Activated effector memory CD4-positive, alpha-beta T cell treated with anti-CD3 and anti-CD28 coated beads, Interleukin-2, amount 50 U/mL, for 16 hours (primary cell): ENCODE measurements around the gene MPHOSPH6.
"Not testable (repeated sequence)": the region's sequence is repeated elsewhere in the genome, so short reads cannot be mapped to it uniquely, and the experiment has no call there.

Source experiments
- DNase-seq: peaks from one replicate; pipeline ENCODE4 v3.0.0-alpha.2; 2020

MPHOSPH6 gene

DNA sequence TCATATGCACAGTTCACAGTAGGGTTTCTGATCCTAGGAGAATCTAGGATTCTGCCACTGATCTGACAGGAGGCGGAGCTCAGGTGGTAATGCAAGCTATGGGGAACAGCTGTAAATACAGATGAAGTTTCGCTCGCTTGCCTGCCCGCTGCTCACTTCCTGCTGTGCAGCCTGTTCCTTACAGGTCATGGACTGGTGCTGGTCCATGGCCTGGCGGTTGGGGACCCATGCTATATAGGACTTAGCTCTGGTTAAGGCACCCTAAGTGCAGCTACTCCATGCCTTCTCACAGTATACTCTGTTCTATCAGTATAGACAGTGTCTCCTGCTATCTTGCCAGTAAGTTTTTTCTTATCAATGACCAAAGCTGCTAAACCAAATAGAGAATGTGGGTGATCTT lies 2.4 kb downstream of the MPHOSPH6 start:
- no peak for DNase-seq

DNA sequence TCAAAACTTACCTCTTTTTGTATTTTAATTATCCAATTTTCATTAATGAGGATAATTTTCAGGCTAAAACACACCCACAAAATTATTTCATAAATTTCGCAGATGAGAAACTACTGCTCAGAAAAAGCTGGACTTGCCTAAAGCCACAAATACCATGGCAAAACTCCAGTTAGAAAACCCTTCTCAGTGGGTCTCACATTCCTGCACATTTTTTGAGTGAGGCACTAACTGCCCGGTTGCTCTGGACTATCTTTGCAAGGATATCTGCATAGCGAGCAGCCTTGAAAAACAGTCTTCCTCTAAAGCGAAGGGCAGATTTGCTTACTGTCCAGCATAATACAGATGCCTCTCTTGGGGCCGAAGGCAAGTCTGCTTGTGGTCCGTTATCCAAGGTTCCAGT lies 9.8 kb downstream of the MPHOSPH6 start:
- no peak for DNase-seq

DNA sequence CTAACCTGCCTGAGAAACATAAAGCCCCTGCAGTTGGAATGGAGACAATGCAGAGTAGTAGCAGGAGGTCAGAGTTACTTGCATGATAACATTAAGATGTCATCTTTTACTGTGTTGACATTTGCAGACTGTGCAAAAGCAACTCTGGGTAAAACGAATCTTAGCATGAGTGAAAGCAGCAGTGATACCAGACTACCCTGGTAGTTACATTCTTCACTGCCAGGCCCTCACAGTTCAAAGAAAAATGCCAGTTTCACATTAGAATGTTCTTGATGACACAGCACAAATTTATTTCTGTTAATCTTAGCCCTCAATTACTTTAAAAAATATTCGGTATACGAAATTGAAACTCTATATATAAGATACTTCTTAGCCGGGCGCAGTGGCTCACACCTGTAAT lies 12.2 kb downstream of the MPHOSPH6 start:
- DNase-seq = no peak

DNA sequence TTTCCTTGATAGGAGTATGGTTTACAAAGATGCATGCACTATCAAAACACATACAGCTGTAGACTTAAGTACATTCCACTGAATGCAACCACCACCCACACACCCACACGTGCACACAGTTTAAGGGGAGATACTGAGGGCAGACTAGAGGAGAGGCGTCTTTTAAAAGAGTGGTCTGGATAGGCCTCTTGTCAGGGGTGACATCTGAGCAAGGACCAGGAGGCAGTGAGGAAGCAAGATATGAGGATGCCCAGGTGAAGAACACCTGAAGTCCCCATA lies 12.6 kb downstream of the MPHOSPH6 start:
- no peak for DNase-seq

DNA sequence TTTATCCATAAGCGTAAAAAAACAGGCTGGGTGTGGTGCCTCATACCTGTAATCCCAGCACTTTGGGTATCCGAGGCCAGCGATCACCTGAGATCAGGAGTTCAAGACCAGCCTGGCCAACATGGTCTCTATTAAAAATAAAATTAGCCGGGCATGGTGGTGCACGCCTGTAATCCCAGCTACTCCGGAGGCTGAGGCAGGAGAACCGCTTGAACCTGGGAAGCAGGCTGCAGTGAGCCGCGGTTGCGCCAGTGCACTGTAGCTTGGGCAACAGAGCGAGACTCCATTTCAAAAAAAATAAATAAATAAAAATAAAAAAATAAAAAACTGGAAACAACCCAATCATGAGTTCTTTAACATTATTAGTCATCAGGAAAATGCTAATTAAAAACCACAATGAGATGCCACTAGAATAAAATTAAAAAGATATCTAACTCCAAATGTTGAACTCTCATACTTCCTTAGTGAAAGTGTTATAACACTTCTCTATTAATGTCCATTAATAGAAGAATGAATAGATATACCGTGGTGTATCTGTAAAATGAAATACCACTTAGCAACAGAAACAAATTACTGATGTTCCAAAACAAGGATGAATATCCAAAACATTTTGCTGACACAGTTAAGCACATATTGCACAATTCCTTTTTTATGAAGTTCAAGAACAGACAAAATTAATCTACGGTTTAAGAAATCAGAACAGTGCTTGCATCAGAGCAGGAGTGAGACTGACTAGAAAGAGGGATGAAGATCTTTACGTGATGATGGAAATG lies 13.1 kb downstream of the MPHOSPH6 start:
- no peak for DNase-seq

DNA sequence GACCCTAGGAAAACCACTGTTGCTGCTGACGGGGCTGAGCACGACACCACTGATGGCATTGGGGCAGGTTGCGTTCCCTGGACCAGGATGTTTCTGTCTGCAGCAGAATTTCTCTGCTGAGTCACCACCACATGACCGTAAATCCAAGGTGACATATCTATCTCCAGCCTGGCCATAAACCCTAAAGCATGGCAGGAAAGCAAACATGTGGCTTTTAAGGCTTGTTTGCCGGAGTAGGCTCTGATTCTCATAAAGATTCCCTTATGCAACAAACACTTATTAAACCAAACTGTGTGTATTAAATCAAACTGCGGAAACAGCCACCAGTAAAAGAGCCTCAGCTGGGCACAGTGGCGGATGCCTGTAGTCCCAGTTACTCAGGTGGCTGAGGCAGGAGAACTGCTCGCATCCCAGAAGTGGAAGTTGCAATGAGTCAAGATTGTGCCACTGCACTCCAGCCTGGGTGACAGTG lies 17.3 kb downstream of the MPHOSPH6 start:
- DNase-seq = no peak

DNA sequence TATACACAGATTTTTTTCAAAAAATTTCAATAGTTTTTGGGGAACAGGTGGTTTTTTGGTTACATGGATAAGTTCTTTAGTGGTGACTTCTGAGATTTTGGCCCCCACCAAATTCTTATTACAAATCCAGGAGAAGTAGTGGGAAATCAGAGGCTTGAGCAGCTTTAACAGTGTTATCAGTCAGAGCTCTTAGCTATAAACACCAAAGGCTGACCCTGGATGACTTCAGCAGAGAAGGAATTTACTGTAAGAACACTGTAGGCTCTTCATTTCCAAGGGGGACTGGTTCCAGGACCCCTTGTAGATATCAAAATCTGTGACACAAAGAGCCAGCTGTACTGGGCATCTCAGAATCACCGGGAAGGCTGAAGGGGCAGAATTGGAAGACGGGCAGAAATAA lies 17.8 kb downstream of the MPHOSPH6 start:
- no peak for DNase-seq

DNA sequence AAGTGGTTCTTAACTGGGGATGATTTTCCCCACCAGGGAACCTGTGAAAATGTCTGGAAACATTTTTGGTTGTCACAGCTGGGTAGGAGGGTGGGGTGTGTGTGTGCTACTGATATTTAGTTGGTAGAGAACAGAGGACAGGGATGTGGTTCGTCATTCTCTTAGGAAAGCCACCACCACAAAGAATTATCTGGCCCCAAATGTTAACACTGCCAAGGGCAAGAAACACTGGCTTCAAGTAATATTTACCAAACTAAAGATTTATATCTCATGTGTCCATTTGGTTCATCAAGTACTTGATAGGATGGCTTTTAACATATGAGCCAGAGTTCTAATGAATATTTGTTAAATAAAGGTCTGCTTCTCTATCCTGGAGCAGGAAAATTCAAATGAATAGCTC lies 19.5 kb downstream of the MPHOSPH6 start:
- no peak for DNase-seq

DNA sequence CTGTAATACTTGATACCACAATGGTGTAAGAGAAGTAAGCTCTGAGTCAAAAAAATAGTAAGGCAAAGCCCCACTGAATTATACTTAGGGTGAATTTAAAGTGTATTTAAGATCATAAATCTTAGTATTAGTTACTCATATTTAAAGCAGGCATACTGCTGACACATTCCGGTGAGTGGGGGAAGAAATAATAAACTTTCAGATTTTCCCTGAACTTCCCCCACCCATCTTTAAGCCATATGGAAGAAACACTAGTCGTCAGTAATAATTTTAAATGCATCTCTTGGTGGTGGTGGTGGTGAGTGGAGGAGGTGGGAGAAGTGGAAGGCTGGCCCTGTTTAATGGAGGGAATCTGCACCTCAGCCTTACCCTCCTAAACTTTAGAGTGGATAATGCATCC lies 20.5 kb downstream of the MPHOSPH6 start:
- DNase-seq = no peak

DNA sequence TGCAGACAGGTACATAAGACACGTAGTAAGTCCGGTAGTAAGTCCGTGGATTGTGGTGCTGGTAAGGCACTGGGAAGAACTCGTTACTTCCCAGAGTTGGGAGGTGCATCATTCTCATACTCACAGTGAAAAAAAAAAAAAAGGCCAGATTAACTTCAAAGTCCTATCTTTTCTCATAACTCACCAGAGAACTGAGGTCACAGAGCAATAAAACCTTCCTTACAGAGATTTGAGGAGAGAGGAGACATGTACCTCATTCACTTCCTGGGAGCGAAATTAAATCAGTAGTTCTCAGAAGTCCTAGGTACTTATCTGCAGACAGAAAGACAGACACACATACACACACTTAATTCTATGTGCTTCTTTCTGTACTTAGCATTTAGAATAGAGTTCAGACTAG lies 22.5 kb downstream of the MPHOSPH6 start:
- no peak for DNase-seq

DNA sequence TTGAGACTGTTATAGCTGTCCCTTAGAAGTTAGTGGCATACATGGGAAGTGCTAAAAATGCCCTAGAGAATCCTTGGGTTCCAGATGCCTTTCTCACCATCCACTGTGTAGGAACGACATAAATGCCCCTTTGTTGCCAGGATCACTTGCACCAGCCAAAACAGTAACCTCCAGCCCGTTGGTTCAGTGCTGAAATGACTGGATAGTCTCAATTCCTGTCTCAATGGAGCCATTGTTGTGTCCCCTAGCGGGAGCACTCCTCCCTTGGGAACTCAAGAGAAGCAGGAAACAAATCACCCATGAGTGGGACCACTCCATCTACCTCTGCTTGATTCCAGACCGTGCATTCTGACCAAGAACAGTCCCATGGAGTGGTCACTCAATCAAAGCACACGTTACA lies 23.1 kb downstream of the MPHOSPH6 start:
- no peak for DNase-seq

DNA sequence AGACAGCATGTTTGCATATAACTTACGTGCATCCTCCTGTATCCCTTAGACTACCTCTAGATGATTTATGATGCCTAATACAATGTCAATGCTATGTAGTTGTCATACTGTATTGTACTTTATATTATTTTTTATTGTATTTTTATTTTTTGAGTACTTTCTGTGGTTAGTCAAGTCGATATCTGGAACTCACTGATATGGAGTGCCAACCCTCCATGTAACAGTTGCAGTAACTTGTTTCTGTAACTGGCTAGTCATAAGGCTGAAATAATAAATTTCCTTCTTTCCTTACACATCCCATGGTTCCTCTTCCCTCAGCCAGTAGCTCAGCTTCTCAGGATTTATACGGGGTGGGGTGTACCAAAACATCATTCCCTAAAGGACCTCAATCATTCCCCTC lies 23.5 kb downstream of the MPHOSPH6 start:
- DNase-seq = no peak

DNA sequence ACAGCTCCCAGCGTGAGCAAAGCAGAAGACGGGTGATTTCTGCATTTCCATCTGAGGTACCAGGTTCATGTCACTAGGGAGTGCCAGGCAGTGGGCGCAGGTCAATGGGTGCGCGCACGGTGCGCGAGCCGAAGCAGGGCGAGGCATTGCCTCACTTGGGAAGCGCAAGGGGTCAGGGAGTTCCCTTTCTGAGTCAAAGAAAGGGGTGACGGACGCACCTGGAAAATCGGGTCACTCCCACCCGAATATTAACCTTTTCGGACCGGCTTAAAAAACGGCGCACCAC lies 30.8 kb downstream of the MPHOSPH6 start:
- not testable (repeated sequence) for DNase-seq

DNA sequence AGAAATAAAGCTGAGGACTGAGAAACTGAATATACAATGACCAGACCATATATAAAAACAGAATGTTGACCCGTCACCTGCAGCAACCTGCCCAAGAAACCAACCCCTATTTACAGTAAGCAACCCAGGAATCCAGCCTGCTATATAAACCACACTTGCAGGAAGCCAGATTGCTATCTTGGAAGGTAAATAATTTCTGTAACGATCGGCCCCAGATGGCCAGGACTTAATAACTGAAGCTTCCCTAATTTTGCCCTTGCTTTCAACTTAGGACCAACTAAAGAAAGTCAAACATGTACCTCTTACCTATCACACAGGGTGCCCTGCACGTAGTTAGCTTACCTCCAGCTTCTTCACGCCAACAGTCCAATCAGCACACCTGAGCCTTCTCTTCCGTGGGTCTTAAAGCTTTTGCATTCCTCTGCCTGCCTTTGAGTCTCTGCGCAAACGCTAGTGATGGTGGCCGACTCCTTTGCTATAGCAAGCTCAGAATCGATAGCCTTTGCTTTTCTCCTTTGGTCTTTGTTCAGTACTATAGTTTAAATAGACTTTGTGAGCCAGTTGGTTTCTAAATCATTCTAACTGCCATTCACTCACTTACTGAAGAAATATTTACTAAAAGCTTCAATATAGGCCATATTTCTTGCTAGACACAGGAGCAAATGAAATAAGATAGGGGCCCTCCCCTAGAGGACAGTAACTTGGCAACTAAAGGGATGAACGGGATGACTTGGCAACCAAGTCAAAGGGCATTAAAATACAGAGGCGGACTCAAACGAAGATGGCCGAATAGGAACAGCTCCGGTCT lies 31.3 kb downstream of the MPHOSPH6 start:
- DNase-seq = no peak

DNA sequence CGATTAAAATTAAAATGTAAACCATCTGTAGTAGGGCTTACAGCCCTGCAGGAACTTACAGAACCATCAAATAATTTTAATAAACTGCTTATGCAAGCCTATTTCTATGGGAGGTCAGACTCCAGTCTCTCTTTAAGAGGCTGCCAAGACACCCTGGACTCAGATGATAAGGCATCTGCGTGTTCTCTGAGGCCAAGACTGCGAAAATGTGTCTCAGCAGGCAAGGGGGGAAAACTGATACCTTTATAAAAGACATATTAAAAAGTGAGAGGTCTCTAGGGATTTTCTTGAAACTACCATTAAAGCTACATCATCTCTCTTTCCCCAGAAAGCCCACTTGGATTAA lies 32.2 kb downstream of the MPHOSPH6 start:
- no peak for DNase-seq

DNA sequence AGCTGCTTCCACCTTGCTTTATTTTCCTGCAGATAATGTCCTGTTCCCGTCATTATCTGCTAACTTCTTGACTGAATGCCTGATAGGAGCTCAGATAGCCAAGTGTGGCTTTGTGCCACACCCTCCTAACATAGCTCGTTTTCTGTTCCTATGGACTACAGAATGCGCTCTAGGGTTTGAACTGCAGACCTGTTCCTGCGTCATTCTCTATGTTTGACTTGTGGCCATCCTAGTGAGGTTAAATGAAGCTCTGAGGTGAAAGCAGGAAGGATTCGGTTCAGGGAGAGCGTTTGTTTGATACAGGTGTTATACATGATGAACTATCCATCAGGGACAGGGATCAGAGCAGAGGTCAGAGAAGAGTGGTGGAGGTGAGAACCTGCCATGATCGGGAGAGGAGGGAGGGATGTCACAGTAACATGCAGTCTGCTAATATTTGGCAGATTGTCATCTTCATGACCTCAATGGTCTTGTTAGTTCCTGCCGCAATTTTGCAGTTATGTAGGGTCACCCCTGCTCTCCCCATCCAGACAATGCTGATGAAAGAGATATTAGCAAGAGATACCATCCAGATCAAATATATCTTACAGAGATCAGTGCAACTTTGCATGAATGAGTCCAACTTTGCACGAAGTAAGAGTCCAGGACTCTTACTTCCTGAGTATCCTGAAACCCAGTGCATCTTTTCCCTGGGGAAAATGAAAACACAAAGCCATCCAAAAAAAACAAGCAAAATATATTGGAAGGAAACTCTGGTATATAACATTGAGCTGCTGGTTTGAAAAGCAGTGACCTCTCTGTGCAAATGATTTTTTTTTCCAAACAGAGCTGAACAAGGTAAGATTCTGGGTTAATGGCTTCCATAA lies 32.8 kb downstream of the MPHOSPH6 start:
- DNase-seq = no peak

DNA sequence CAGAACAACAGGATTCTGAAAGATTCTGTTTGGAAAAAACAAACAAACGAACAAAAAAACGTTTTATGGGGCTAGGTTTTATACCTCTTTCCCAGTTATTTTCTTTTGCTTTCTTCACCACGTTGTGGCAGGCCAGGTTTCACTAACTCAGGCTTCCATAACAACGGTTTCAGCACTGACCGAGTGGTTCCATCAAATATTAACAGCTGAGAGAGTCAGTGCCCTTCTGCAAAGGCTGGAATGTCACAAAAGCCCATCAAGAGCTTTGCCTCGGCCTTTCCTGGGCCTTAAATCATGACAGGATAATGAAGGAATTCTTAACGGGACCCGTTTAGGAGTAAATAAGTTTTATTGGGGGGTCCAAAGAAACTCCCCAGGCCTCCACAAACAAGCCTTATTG lies 34.2 kb downstream of the MPHOSPH6 start:
- DNase-seq = no peak

DNA sequence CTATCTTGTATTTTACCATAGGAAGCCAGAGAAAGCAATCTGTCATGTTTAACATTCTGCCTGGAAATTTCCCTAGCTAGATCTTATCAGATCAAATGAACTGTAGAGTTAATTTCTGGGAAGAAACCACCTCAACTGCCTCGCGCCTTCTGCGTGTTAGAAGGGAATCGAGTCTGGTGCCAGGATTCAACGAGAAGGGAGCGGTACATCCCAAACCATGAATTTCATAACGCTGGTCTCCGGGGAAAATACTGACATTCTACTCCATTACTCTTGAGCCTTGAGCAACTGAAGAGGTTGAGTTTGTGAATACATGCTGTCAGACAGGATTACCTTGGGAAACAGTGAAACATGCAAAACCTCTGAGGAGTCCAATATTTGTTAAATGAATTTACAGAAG lies 35.2 kb downstream of the MPHOSPH6 start:
- no peak for DNase-seq

DNA sequence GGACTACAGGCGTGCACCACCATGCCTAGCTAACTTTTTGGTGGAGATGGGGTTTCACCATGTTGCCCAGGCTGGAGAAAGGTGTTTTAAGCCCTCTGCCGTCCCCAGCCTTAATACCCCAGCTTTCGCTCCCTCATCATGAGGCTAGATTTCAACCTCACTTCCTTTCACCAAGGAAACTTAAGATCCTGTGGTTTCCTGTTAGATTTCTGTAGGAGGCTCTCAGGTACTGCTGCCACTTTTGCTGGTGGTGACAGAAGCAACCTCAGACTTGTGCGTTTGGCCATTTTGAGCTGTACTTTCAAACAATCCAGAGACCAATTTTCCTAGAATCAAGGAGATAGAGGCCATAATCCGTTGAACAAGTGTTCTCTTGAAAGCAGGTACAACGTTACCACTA lies 36.2 kb downstream of the MPHOSPH6 start:
- DNase-seq = peak; percentile 62

DNA sequence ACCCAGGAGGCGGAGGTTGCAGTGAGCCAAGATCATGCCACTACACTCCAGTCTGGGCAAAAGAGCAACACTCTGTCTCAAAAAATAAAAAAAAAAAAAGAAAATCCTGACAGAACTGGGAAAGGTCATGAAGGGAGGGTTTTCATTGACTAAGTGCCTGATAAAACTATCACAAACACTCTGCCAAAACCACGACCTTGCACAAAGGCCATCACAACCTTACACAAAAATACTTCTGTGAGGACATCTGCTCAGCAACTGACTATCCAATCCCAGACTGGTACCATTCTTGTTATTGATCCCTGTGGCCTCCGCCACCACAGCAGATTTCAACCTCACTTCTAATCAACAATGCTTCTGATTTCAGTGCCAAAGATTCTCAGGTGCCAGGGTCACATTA lies 40.1 kb downstream of the MPHOSPH6 start:
- DNase-seq = no peak

DNA sequence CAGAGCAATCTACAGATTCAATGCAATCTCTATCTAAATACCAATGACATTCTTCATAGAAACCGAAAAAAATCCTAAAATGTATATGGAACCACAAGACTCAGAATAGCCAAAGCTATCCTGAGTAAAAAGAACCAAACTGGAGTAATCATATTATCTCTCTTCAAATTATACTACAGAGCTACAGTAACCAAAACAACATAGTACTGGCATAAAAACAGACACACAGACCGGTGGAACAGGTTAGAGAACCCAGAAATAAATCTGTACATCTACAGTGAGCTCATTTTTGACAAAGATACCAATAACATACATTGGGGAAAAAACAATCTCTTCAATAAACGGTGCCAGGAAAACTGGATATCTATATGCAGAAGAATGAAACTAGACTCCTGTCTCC lies 45.4 kb downstream of the MPHOSPH6 start:
- no peak for DNase-seq

DNA sequence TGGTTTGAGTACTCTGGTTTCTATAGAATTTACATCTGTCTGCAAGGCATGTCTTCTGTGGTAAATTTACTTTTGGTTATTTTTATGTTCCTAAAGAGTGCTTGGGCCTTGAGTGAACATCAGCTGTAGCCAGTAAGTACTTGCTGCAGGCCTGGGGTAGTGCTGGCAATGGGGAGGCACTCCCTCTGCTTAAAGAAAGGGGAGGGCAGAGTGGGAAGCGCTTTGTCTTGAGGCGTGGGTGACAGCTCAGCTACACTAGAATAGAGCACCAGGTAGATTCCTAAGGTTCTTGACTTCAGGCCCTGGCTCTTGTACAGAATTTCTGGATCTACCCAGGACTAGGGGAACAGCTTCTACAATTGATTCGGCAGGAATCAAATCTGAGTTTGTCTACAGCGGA lies 50.6 kb downstream of the MPHOSPH6 start:
- no peak for DNase-seq

DNA sequence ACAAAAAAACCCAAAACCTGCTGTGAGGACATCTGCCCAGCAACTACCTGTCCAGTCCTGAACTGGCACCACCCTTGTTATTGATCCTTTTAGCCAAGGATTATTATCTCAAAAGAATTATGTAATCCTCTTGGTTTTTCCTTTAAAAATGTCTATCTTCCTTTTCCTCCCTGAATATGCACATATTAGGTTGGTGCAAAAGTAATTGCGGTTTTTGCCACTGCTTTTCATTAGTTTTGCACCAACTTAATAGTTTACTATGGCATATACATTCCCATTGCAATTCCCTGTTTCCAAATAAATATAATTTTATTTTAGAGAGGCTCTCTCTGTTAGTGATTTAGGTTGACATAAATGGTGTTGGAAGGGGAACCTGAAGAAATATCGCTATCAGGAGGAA lies 51.3 kb downstream of the MPHOSPH6 start:
- DNase-seq = no peak

DNA sequence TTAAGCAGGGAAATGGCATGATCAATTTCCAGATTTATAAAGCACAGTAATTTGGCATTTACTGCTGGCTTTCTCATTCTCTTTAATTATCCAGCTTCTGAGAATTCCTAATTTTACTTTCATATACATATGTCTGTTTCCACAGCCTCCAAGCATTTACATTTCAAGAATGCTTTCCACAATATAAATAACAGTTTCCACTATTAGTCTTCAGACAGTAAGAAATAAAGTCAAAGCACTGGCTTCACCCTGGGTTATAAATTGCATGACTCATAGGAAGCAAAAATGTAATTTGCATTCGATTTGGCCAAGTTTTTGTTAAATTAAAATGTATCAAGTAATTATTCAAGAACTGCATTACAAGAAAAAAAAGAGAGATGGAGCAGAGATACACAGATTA lies 53.5 kb downstream of the MPHOSPH6 start:
- no peak for DNase-seq
